Stimulated activated CD8-positive, alpha-beta memory T cell treated with anti-CD3 and anti-CD28 coated beads, Interleukin-12 subunit alpha, Interleukin-12 subunit beta, amount 100 ng/mL, for 4 hours (primary cell): ENCODE measurements around the gene SLC36A4.
"Not testable (repeated sequence)": the region's sequence is repeated elsewhere in the genome, so short reads cannot be mapped to it uniquely, and the experiment has no call there.

Experiments
- DNase-seq: peaks from one replicate; pipeline ENCODE4 v3.0.0-alpha.2; 2020; ENCODE audit warnings: low read depth

Gene SLC36A4

GRCh38 chr11:93118276-93118675 lies 79.5 kb downstream of the SLC36A4 start:
- no peak for DNase-seq

GRCh38 chr11:93117565-93117964 lies 80.2 kb downstream of the SLC36A4 start:
- no peak for DNase-seq

- DNase-seq: no peak
Measured at GRCh38 chr11:93116641-93117441, 81.0 kb downstream of the SLC36A4 start.

DNA sequence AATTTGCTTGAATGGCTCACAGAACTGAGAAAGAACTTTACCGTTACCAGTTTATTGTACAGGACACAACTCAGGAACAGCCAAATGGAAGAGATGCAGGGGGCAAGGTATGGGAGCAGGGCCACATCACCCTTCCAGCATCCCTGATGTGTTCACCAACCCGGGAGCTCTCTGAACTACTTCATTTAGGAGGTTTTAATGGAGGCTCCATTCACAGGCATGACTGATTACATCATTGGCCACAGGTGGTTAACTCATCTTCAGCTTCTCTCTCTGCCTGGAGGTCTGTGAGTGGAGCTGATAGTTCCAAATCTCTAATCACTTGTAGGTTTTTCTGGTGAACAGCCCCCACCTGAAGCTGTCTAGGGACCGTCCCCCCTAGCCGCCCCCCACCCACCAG lies 83.5 kb downstream of the SLC36A4 start:
- DNase-seq: no peak

DNA sequence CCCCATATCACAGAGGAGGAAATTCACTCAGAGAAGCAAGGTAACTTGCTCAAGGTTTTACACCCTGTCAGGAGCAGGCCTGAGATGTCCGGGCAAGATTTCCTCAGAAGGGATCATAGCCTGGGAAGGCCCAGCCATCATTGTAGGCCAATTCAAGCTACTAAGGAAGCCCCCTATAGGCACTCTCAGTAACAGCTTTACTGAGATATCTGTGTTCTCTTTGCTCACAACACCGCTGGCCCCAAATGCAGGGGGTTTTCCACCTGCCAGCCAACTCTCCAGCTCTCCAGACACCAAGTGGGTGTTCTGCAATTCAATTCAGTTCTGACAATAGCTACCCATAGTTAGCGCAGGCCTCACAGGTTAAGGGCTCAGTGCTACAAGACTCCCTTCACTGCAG lies 84.0 kb downstream of the SLC36A4 start:
- DNase-seq: no peak

DNA sequence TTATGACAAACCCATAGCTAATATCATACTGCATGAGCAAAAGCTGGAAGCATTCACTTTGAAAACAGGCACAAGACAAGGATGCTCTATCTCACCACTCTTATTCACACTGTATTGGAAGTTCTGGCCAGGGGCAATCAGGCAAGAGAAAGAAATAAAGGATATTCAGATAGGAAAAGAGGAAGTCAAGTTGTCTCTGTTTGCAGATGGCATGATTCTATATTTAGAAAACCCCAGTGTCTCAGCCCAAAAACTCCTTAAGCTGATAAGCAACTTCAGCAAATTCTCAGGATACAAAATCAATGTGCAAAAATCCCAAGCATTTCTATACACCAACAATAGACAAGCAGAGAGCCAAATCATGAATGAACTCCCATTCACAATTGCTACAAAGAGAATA lies 86.6 kb downstream of the SLC36A4 start:
- not testable (repeated sequence) for DNase-seq

GRCh38 chr11:93100211-93100610 lies 97.6 kb downstream of the SLC36A4 start:
- no peak for DNase-seq

DNA sequence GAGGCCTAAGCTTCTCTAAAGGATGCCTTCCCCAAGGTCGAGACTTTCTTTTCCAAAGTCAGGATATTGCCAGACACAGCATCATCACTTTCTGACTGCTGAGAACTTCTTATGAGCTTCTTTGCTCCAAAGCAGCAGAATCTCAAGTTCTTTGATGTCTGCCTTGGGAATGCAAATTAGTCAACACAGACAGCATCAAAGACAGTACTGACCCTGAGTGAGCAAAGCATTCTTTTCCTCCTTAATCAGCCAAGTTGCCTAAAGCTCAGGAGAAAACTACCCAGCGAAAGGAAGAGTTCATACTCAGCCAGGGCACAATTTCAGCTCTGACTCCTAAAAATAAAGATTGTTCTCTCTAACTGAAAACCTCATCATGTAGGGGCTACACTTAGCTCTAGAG lies 98.0 kb downstream of the SLC36A4 start:
- DNase-seq: no peak
